GM23338 (cell line): ENCODE data around the gene CADPS2. TPM values are rescaled to one million over a fixed set of nuclear protein-coding genes. Genes with fewer than 3 reads are reported as not detected.

ENCODE experiments used
- ATAC-seq: fragments of 200-7000 bp; cut with Tn5 transposase; 3 replicates; pipeline ENCODE4 v1.9.1; 2020
- DNase-seq: peaks from one replicate; pipeline ENCODE4 v3.0.0-alpha.2; 2015; ENCODE audit warnings: low spot score
- H2AFZ ChIP-seq: fragments of 200-600 bp; sonication (generic); 2 replicates; pipeline ENCODE4 v1.8.0; 2016; ENCODE audit warnings: antibody characterized with exemption, mild to moderate bottlenecking, moderate library complexity
- H3F3A ChIP-seq: fragments of 200-600 bp; sonication (generic); replicated peaks from 2 replicates; pipeline ENCODE4 v1.8.0; 2017; ENCODE audit warnings: antibody characterized with exemption, mixed run types, low read depth
- H3K27ac ChIP-seq: fragments of 200-600 bp; sonication (generic); 2 replicates; pipeline ENCODE4 v1.6.1; 2016; ENCODE audit warnings: low read depth
- H3K27me3 ChIP-seq: fragments of 200-600 bp; sonication (generic); 2 replicates; pipeline ENCODE4 v1.8.0; 2016; ENCODE audit warnings: mild to moderate bottlenecking, mixed run types, moderate library complexity; ENCODE audit not compliant: insufficient read depth
- H3K36me3 ChIP-seq: fragments of 200-600 bp; sonication (generic); 2 replicates; pipeline ENCODE4 v1.8.0; 2016; ENCODE audit warnings: mild to moderate bottlenecking; ENCODE audit not compliant: insufficient read depth
- H3K4me1 ChIP-seq: fragments of 200-600 bp; sonication (generic); 2 replicates; pipeline ENCODE4 v1.8.0; 2016; ENCODE audit warnings: mild to moderate bottlenecking, moderate library complexity; ENCODE audit not compliant: insufficient read depth
- H3K4me2 ChIP-seq: fragments of 200-600 bp; sonication (generic); 2 replicates; pipeline ENCODE4 v1.7.1; 2017; ENCODE audit warnings: mixed run types
- H3K4me3 ChIP-seq: fragments of 200-600 bp; sonication (generic); 2 replicates; pipeline ENCODE4 v1.6.1; 2016; ENCODE audit warnings: mixed run types
- H3K79me2 ChIP-seq: fragments of 200-600 bp; sonication (generic); replicated peaks from 2 replicates; pipeline ENCODE4 v1.8.0; 2017; ENCODE audit warnings: mild to moderate bottlenecking; ENCODE audit not compliant: insufficient read depth
- H3K9me2 ChIP-seq: fragments of 200-600 bp; sonication (generic); 2 replicates; pipeline ENCODE4 v1.8.0; 2017; ENCODE audit not compliant: insufficient read depth
- H4K20me1 ChIP-seq: fragments of 200-600 bp; sonication (generic); replicated peaks from 2 replicates; pipeline ENCODE4 v1.8.0; 2017; ENCODE audit warnings: mild to moderate bottlenecking; ENCODE audit not compliant: insufficient read depth
- H3K27ac Mint-ChIP-seq: 2 replicates; pipeline ENCODE4 v1.8.0; 2020; ENCODE audit warnings: inconsistent platforms, mild to moderate bottlenecking, moderate library complexity, mixed read lengths
- H3K27me3 Mint-ChIP-seq: 3 replicates; pipeline ENCODE4 v1.8.0; 2022; ENCODE audit warnings: low read depth, mild to moderate bottlenecking, moderate library complexity, mixed read lengths, inconsistent platforms; ENCODE audit not compliant: insufficient read depth, poor library complexity
- H3K36me3 Mint-ChIP-seq: 3 replicates; pipeline ENCODE4 v1.8.0; 2021; ENCODE audit warnings: low read depth, mild to moderate bottlenecking, inconsistent platforms, moderate library complexity, mixed read lengths
- H3K4me1 Mint-ChIP-seq: 3 replicates; pipeline ENCODE4 v1.8.0; 2020; ENCODE audit warnings: mild to moderate bottlenecking, inconsistent platforms, mixed read lengths
- H3K4me3 Mint-ChIP-seq: 3 replicates; pipeline ENCODE4 v1.8.0; 2021; ENCODE audit warnings: moderate library complexity, mild to moderate bottlenecking, inconsistent platforms, mixed read lengths
- H3K9me3 Mint-ChIP-seq: 3 replicates; pipeline ENCODE4 v1.8.0; 2020; ENCODE audit warnings: moderate library complexity, mild to moderate bottlenecking, inconsistent platforms, mixed read lengths
- CTCF ChIP-seq, 2 experiments: fragments of 200-600 bp in 1 of 2; sonication (generic) in 1 of 2; conservative IDR thresholded peaks; 2 replicates each; pipeline versions ENCODE4 v1.5.1 to v1.6.1; 2016 to 2017; ENCODE audit warnings: antibody characterized with exemption in 2 of 2, low read depth in 2 of 2, mild to moderate bottlenecking in 2 of 2, moderate library complexity in 1 of 2
- ETS1 ChIP-seq: IDR thresholded peaks from 2 replicates; pipeline ENCODE4 v1.6.1; 2016; ENCODE audit warnings: antibody characterized with exemption
- EZH2 ChIP-seq: fragments of 200-600 bp; sonication (generic); IDR thresholded peaks from one replicate; pipeline ENCODE4 v1.8.0; 2017; ENCODE audit warnings: antibody characterized with exemption, mild to moderate bottlenecking, low read depth; ENCODE audit not compliant: unreplicated experiment
- EZH2phosphoT487 ChIP-seq: fragments of 200-600 bp; sonication (generic); IDR thresholded peaks from one replicate; pipeline ENCODE4 v1.8.1; 2018; ENCODE audit warnings: antibody characterized with exemption; ENCODE audit not compliant: unreplicated experiment
- NANOG ChIP-seq: IDR thresholded peaks from 2 replicates; pipeline ENCODE4 v1.6.1; 2016; ENCODE audit warnings: antibody characterized with exemption, borderline replicate concordance
- POLR2AphosphoS5 ChIP-seq: IDR thresholded peaks from 2 replicates; pipeline ENCODE4 v1.6.1; 2016; ENCODE audit warnings: antibody characterized with exemption, low read depth
- REST ChIP-seq: IDR thresholded peaks from one replicate; pipeline ENCODE4 v1.6.1; 2018; ENCODE audit warnings: antibody characterized with exemption; ENCODE audit not compliant: unreplicated experiment
- STAT1 ChIP-seq: IDR thresholded peaks from one replicate; pipeline ENCODE4 v1.6.1; 2016; ENCODE audit warnings: antibody characterized with exemption; ENCODE audit not compliant: unreplicated experiment
- ZNF114 ChIP-seq: fragments of 250-450 bp; sonication (Bioruptor Pico); IDR thresholded peaks from 2 replicates; pipeline ENCODE4 v1.5.0; 2020; ENCODE audit warnings: mild to moderate bottlenecking, moderate library complexity
- ZNF331 ChIP-seq: fragments of 250-450 bp; sonication (Bioruptor Pico); IDR thresholded peaks from 2 replicates; pipeline ENCODE4 v1.5.0; 2020; ENCODE audit warnings: low read depth, mild to moderate bottlenecking, moderate library complexity
- ZNF462 ChIP-seq: fragments of 250-450 bp; sonication (Bioruptor Pico); IDR thresholded peaks from 2 replicates; pipeline ENCODE4 v1.5.0; 2020; ENCODE audit warnings: mild to moderate bottlenecking, moderate library complexity
- polyA plus RNA-seq: library from polyadenylated mRNA; unstranded; fragments of >200 nt; fragmentation: Nextera tagmentation; extraction: Ambion mirVana; gene quantifications from 2 replicates; pipeline ENCODE4 v1.2.1, GENCODE V29; 2016
- total RNA-seq: library from RNA; depleted of rRNA; stranded (reverse); fragments of >200 nt; shearing (Covaris generic); gene quantifications from 2 replicates; pipeline ENCODE4 v1.2.3, GENCODE V29; 2014

The CADPS2 gene
- total and polyA plus RNA-seq, 2 experiments from 2014 or later: 16.3 to 36.9 TPM

GRCh38 chr7:122412883-122413282, 473.4 kb downstream of the CADPS2 start:
- Mint-ChIP-seq H3K9me3 (no peaks in the 10 kb centered on the region), H3K36me3 (no peaks in the 10 kb centered on the region; the same call in 2 of the 3 replicates), H3K4me3 (no peak overlapping the region), H3K27ac (no peak overlapping the region), H3K4me1 (peaks cover 36% of the 10 kb centered on the region), H3K27me3 (no peaks in the 10 kb centered on the region)
- Histone ChIP-seq H3K27ac (no peak overlapping the region), H2AFZ (no peak overlapping the region), H3K4me3 (no peak overlapping the region), H3K36me3 (no peaks in the 10 kb centered on the region), H4K20me1 (no peaks in the 10 kb centered on the region), H3K9me2 (no peaks in the 10 kb centered on the region), H3K27me3 (no peaks in the 10 kb centered on the region), H3K4me2 (no peak overlapping the region), H3K79me2 (no peaks in the 10 kb centered on the region), H3F3A (no peaks in the 10 kb centered on the region), H3K4me1 (peaks cover 27% of the 10 kb centered on the region)
- no peak for ATAC-seq
- DNase-seq: no peak
- TF ChIP-seq EZH2phosphoT487 (no peak), REST (no peak), ZNF331 (CRISPR knock-in tag) (no peak), ZNF462 (CRISPR knock-in tag) (no peak), ETS1 (no peak), POLR2AphosphoS5 (no peak), ZNF114 (no peak), CTCF (conservative IDR thresholded peaks at IDR 0.05; ENCODE audit: low read depth in 2 of 2) (no peak), STAT1 (no peak), NANOG (no peak), EZH2 (no peak)
